SK-MEL-5 (cell line): ENCODE results near the gene SLC43A3. TPM values are rescaled to one million over a fixed set of nuclear protein-coding genes. Genes with fewer than 3 reads are reported as not detected.
"Not testable (repeated sequence)": the region's sequence is repeated elsewhere in the genome, so short reads cannot be mapped to it uniquely, and the experiment has no call there.

ENCODE experiments used
- DNase-seq: peaks from one replicate; pipeline ENCODE4 v3.0.0-alpha.2; 2016; ENCODE audit warnings: low read depth, low spot score
- in situ Hi-C: cut with HindIII; loops from 2 replicates; pipeline ENCODE4 v1.10.0; 2016; ENCODE audit warnings: low sequenced_read_pairs, high pct_unique_total_duplicates, low pct_unique_long_range_greater_than_20kb
- total RNA-seq: library from RNA; depleted of rRNA; stranded (reverse); fragments of >200 nt; shearing (Covaris generic); gene quantifications from 2 replicates; pipeline ENCODE4 v1.2.3, GENCODE V29; 2014

SLC43A3 gene
- total RNA-seq, 1 experiment from 2014 or later = 30.6 TPM

GRCh38 chr11:57417056-57417455 lies 9.9 kb downstream of the SLC43A3 start:
- in situ Hi-C loops = no loop called here
- DNase-seq = no peak

- in situ Hi-C loops = no loop called here
- no peak for DNase-seq
Measured at GRCh38 chr11:57416436-57416835, 10.5 kb downstream of the SLC43A3 start.

GRCh38 chr11:57414612-57415212 lies 12.2 kb downstream of the SLC43A3 start:
- no peak for DNase-seq
- in situ Hi-C loops = no loop called here

- in situ Hi-C loops = no loop called here
- DNase-seq = no peak
Measured at GRCh38 chr11:57413681-57414080, 13.2 kb downstream of the SLC43A3 start.

- in situ Hi-C loops = no loop called here
- no peak for DNase-seq
Measured at GRCh38 chr11:57410287-57410686, 16.6 kb downstream of the SLC43A3 start.

- no peak for DNase-seq
- in situ Hi-C loops = no loop called here
Measured at GRCh38 chr11:57409321-57410100, 17.4 kb downstream of the SLC43A3 start.

GRCh38 chr11:57408771-57409170 lies 18.1 kb downstream of the SLC43A3 start:
- DNase-seq = no peak
- in situ Hi-C loops = no loop called here

GRCh38 chr11:57407941-57408475 lies 18.9 kb downstream of the SLC43A3 start:
- DNase-seq = no peak
- in situ Hi-C loops = no loop called here

GRCh38 chr11:57407010-57407920 lies 19.7 kb downstream of the SLC43A3 start:
- in situ Hi-C loops = no loop called here
- no peak for DNase-seq

GRCh38 chr11:57406337-57406904 lies 20.5 kb downstream of the SLC43A3 start:
- DNase-seq = no peak
- in situ Hi-C loops = no loop called here

GRCh38 chr11:57405271-57405860 lies 21.6 kb downstream of the SLC43A3 start:
- in situ Hi-C loops = no loop called here
- DNase-seq = no peak

- no peak for DNase-seq
- in situ Hi-C loops = no loop called here
Measured at GRCh38 chr11:57403802-57404147, 23.1 kb downstream of the SLC43A3 start.

GRCh38 chr11:57403003-57403801 lies 23.7 kb downstream of the SLC43A3 start:
- DNase-seq, in situ Hi-C loops: not testable (repeated sequence)

- DNase-seq = no peak
- in situ Hi-C loops = no loop called here
Measured at GRCh38 chr11:57402188-57403002, 24.5 kb downstream of the SLC43A3 start.

- in situ Hi-C loops = no loop called here
- DNase-seq = no peak
Measured at GRCh38 chr11:57399972-57400578, 26.8 kb downstream of the SLC43A3 start.

- in situ Hi-C loops = no loop called here
- DNase-seq = no peak
Measured at GRCh38 chr11:57399221-57399620, 27.7 kb downstream of the SLC43A3 start.
